ENCODE results near the gene HOXA1.

The HOXA1 gene

GRCh38 chr7:27126596-27127327 is 31.0 kb upstream of the HOXA1 start:
- ChIA-PET POLR2A (no interaction called here), CTCF (interaction anchor here (0.6 to 0.7 kb wide), 2 partner anchors 55 to 98 kb away, joined by 5 to 6 read pairs; no protein-coding TSS in a partner anchor)
- Histone ChIP-seq H3K36me3 (ENCODE audit: control insufficient read depth in 2 of 2, insufficient read depth in 1 of 2, low read length in 2 of 2) (peaks cover 5 to 24% of the 10 kb centered on the region in 2 experiments; a peak in 1 of 3 replicates), H3K9me3 (ENCODE audit: control insufficient read depth, insufficient read depth, low read depth, low read length) (no peaks in the 10 kb centered on the region), H3K4me1 (ENCODE audit: control insufficient read depth, insufficient read depth, low read length) (peaks cover 49% of the 10 kb centered on the region), H3K4me3 (ENCODE audit: low read depth, low read length) (no peak overlapping the region), H3K27ac (ENCODE audit: extremely low read depth, low read depth, low read length) (no peak overlapping the region; the same call in 1 of the 2 replicates)
- TF ChIP-seq ZFHX2 (tag by site-specific recombination; conservative IDR thresholded peaks at IDR 0.05) (no peak), GLI4 (tag by site-specific recombination; IDR thresholded peaks at IDR 0.05) (no peak), ZNF518A (tag by site-specific recombination; conservative IDR thresholded peaks at IDR 0.05; ENCODE audit: low read depth) (no peak), ZNF169 (tag by site-specific recombination; IDR thresholded peaks at IDR 0.05) (no peak), SCRT1 (tag by site-specific recombination; IDR thresholded peaks at IDR 0.05; ENCODE audit: borderline replicate concordance) (no peak), ZBTB26 (tag by site-specific recombination; optimal IDR thresholded peaks at IDR 0.05) (no peak), PRDM6 (tag by site-specific recombination; IDR thresholded peaks at IDR 0.05) (0 out of 2 replicates have a peak, but pooled peaks have one; percentile 17), WT1 (tag by site-specific recombination; IDR thresholded peaks at IDR 0.05) (no peak), ZNF626 (tag by site-specific recombination; IDR thresholded peaks at IDR 0.05) (no peak), PRDM1 (tag by site-specific recombination; IDR thresholded peaks at IDR 0.05) (peak; percentile 85), ZNF530 (tag by site-specific recombination; IDR thresholded peaks at IDR 0.05; ENCODE audit: low read depth) (no peak), ZNF561 (tag by site-specific recombination; IDR thresholded peaks at IDR 0.05; ENCODE audit: borderline replicate concordance) (no peak), ZNF274 (IDR thresholded peaks at IDR 0.05; ENCODE audit: low read length) (no peak), ZNF274 (tag by site-specific recombination; IDR thresholded peaks at IDR 0.05; ENCODE audit: borderline replicate concordance) (no peak), ZNF155 (tag by site-specific recombination; IDR thresholded peaks at IDR 0.05) (no peak), ZBTB49 (tag by site-specific recombination; IDR thresholded peaks at IDR 0.05; ENCODE audit: low read depth) (no peak), ZNF704 (tag by site-specific recombination; IDR thresholded peaks at IDR 0.05) (no peak), ZNF184 (tag by site-specific recombination; IDR thresholded peaks at IDR 0.05) (no peak), FEZF1 (tag by site-specific recombination; IDR thresholded peaks at IDR 0.05) (peak; percentile 29; the same call in 1 of the 2 replicates), MZF1 (tag by site-specific recombination; IDR thresholded peaks at IDR 0.05; ENCODE audit: borderline replicate concordance) (no peak), GLI2 (tag by site-specific recombination; IDR thresholded peaks at IDR 0.05; ENCODE audit: borderline replicate concordance, low read depth) (no peak), SP3 (tag by site-specific recombination; IDR thresholded peaks at IDR 0.05) (no peak), PATZ1 (tag by site-specific recombination; IDR thresholded peaks at IDR 0.05) (no peak), ZNF133 (tag by site-specific recombination; IDR thresholded peaks at IDR 0.05) (no peak)

All from HEK293 (cell line).